Peyer's patch (tissue), 4 donors: ENCODE data around the gene ZNF860.

Source experiments
- CTCF ChIP-seq, 6 experiments: fragments of 450-650 bp in 4 of 6; fragments of 200-600 bp in 2 of 6; sonication (generic) in 1 of 6; IDR thresholded peaks; one replicate each; pipeline ENCODE4 v1.5.1; 2017 to 2019; ENCODE audit warnings: antibody characterized with exemption in 6 of 6, mild to moderate bottlenecking in 3 of 6, moderate library complexity in 1 of 6
- POLR2A ChIP-seq, 2 donors: fragments of 450-650 bp; IDR thresholded peaks; one replicate each; pipeline ENCODE4 v1.5.1; 2017; ENCODE audit warnings: antibody characterized with exemption in 2 of 2, mild to moderate bottlenecking in 2 of 2, moderate library complexity in 2 of 2

DNA sequence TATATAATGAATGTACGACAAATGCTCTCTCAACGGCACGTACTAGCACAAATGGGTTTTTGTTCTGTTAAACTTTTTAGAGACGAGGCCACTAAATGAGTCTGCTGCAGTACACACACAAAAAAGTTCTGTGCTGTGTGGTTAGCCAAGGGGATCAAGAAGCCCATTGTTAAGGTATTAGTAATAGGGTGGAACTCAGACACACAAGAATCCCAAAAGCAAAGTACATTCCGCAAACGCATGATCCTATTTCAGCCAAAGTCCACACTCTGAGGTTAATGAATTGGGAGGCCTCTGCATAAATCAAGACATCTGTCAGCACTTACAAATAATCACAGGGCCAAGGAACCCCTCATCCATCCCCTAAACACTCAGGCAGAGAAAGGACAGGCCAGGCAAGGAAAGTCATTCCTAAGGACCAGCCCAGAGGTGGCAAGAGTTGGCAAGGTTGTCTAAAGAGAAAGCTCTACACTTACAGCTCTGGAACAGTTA is 12.6 kb upstream of the ZNF860 start:
- TF ChIP-seq CTCF (IDR thresholded peaks at IDR 0.05) (no peak), POLR2A (IDR thresholded peaks at IDR 0.05) (no peak)
